HCEC 1CT (cell line): ENCODE measurements around the gene MYO1H.

Source experiments
- DNase-seq: peaks from one replicate; pipeline ENCODE4 v3.0.0-alpha.2; 2017

Gene MYO1H

GRCh38 chr12:109448707-109449390 is 101.1 kb downstream of the MYO1H start:
- no peak for DNase-seq

DNA sequence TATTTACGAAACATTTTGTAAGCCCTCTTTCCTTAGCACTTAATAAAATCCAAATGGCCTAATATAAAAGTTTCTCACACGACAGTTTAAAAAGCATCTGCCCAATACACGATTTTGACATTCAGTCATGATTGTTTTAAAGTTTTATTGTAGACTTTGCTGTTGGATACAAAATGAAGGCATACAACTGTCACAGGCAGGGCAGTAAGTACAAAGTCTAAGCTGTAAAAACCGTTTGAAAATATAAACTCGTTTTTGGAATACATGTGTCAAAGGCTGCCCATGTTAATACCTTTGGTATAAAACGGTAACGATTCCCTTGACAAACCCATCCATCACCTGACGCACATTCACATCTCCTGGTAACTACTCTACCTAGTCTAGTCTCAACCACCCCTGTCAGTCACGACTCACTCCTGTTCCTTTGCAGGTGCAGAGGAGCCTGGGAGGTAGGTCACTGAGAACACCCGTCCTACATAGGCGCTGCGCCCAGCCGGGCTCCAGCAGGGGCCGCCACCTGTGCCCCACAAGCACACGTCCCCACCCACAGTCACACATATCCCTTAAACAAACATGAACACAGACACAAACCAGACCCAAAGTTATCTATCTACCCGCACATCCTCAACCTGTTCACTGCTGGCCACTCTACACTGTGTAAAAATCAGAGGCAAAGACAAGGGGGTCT is 102.3 kb downstream of the MYO1H start:
- no peak for DNase-seq

DNA sequence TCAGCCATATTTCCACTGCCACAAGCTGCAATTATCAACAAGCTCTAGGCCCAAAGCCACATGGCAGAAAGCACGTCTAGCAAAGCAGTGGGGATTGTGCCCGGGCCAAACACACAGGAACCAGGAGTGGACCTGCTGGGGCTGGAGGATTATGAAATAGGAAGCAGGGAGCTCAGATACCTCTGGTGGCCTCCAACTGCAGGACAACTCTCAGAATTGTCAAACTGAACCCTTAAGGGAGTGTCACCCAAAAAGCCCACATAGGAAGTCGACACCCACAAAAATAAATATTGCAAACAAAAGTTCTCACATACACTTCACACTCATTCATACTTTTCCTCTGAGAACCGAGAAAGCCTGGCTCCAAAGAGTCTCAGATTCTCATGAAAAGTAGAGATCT is 103.3 kb downstream of the MYO1H start:
- DNase-seq, result no peak

GRCh38 chr12:109451400-109451799 is 103.7 kb downstream of the MYO1H start:
- no peak for DNase-seq

DNA sequence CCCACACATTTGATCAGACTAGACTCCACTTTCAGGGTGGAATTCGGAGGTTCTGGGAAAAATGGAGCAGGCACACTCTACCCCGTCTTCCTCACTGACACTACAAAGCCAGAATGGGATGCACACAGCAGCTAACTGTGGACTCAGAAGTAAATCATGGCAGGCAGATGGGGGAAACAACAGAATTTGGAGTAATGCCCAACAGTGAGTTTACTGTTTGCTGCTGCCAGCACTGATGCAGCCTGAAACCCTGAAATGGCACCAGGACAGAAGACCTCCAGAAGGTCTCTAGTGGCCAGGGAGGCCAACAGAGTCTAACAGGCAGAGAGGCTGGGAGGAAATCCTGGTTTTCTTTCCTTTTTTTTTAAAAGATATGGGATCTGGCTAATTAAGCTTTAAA is 104.8 kb downstream of the MYO1H start:
- DNase-seq, result no peak

DNA sequence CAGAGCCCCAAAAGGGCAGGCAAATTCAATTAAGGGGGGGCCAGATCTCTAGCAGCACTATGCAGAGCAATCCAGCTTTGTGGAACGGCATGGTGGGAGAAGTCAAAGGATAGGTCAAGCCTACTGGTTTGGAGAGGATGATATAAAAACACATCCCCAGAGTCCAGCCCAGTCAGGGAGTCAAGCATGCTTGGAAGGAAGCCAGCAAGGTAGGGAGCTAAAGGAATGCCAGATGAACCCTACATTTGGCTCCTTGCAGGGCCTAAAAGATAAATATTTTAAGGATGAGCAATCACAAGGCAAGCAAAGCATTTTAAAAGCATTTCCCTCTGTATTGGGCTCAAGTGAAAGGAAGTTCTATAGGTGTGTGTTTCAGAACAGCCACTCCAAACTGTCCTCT is 108.0 kb downstream of the MYO1H start:
- no peak for DNase-seq

DNA sequence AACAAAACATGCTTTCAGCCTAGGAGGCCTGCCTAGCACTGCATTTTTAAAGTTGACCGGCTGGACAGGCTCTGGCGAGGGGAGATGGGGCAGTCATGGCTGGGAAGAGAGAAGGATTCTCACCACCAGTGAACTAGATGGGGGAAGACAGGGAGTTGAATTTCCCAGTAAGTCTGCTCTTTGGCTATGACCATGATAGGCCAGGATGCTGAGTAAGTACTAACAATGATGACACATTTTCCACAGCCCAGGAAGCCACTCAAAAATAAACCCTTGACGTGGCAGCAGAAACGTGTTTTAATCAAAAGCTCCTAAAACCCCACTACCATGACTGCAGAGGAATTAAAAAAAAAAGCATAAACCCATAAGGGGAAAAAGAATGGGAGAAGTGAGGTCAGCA is 110.4 kb downstream of the MYO1H start:
- DNase-seq, result peak; percentile 72

- no peak for DNase-seq
Measured at GRCh38 chr12:109458771-109459208, 111.1 kb downstream of the MYO1H start.

- DNase-seq, result no peak
Measured at GRCh38 chr12:109459247-109459646, 111.5 kb downstream of the MYO1H start.

GRCh38 chr12:109460538-109460937 is 112.8 kb downstream of the MYO1H start:
- no peak for DNase-seq

GRCh38 chr12:109461049-109461845 is 113.5 kb downstream of the MYO1H start:
- peak; percentile 84 for DNase-seq

- DNase-seq, result peak; percentile 98
Measured at GRCh38 chr12:109461846-109462756, 114.4 kb downstream of the MYO1H start.

DNA sequence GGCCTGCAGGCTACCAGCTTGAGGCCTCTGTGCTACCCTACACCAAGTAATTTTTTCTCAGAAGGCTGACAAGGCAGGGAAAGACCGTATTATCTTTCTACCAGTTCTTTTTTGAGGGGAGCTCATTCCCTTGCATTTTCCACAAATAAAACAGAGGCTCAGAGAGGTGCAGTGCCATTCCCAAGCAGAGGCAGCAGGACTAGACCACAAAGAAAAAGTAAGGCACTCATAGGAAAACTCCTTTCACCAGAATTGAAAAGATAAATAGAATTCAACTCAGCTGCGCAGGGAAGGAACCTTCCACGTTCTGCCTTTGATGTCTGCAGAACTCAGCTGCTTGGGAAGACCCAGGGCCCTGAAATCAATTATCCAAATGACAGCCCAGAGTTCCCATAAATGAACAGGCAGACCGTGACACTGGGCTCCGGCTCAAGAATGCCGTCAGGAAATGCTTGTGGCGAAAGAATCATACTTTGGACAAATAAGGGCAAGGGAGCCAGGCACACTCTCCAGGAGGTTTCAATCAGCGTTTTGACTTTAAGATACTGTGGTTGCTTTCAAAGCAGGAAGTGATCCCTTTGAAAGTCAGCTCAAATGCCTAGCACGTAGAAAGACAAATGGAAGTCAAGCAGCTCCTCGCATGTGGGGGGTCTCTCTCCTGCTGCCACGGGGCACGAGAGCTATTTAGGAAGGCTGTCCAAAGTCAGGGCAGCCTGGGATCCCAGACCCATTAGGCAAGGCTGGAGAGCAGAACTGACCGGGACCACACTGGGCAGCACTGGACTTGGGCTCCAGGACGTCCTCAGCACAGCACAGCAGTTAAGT is 115.4 kb downstream of the MYO1H start:
- DNase-seq, result peak; percentile 100

DNA sequence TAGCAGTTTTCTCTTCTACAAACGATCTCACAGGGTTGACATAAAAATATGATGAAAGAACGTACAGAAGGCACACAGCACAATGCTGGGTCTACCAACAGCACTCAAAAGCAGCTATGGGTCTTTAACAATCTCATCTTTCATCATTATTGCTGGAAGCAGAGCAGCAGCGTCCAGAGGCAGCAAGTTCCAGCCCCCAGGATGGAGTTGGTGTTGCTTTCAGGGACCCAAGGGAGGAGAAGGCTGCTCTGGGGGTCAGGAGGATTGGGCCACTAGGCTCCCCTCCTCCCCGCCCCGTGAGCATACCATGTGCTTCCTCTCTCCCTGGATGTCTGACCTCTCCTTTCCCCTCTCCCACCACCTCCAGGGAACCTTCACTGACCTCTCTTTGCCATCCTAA is 116.1 kb downstream of the MYO1H start:
- peak; percentile 45 for DNase-seq

- DNase-seq, result no peak
Measured at GRCh38 chr12:109464642-109465351, 117.1 kb downstream of the MYO1H start.

GRCh38 chr12:109466305-109466704 is 118.6 kb downstream of the MYO1H start:
- no peak for DNase-seq

- no peak for DNase-seq
Measured at GRCh38 chr12:109466821-109467220, 119.1 kb downstream of the MYO1H start.

GRCh38 chr12:109467978-109468676 is 120.4 kb downstream of the MYO1H start:
- no peak for DNase-seq

GRCh38 chr12:109469517-109469916 is 121.8 kb downstream of the MYO1H start:
- DNase-seq, result peak; percentile 43

- no peak for DNase-seq
Measured at GRCh38 chr12:109473006-109473405, 125.3 kb downstream of the MYO1H start.
